Measurements from ENCODE around the gene SPATA24. TPM values are rescaled to one million over a fixed set of nuclear protein-coding genes. Genes with fewer than 3 reads are reported as not detected.

The SPATA24 gene
- 11.1 and 13.0 TPM in 2 replicates for total RNA-seq (2016; rRNA removed; fragmentation: Illumina TruSeq; extraction: Trizol)
- 6.2 and 6.8 TPM in 2 replicates for total RNA-seq (2016; cell fraction: cytosol; rRNA removed; fragmentation: Illumina TruSeq; extraction: Trizol; ENCODE audit: low read depth)
- 10.6 and 12.4 TPM in 2 replicates for total RNA-seq (2016; cell fraction: insoluble cytoplasmic fraction; rRNA removed; fragmentation: Illumina TruSeq; extraction: Trizol)
- total RNA-seq (2016; cell fraction: membrane; rRNA removed; fragmentation: Illumina TruSeq; extraction: Trizol), result 7.9 and 8.2 TPM in 2 replicates
- 8.6 and 10.2 TPM in 2 replicates for total RNA-seq (2016; cell fraction: nucleus; rRNA removed; fragmentation: Illumina TruSeq; extraction: Trizol)
- polyA plus RNA-seq (2011; rRNA removed), result 6.0 and 8.5 TPM in 2 replicates
- 5.7 and 6.1 TPM in 2 replicates for polyA plus RNA-seq (2011; cell fraction: cytosol; rRNA removed)
- 12.2 and 14.9 TPM in 2 replicates for polyA plus RNA-seq (2011; cell fraction: nucleus; rRNA removed)
- polyA plus RNA-seq (2012), result 14.6 and 18.0 TPM in 2 replicates
- polyA plus RNA-seq (2016; cell fraction: cytosol; fragmentation: Illumina TruSeq; extraction: Trizol; ENCODE audit: low read depth), result 6.8 and 7.1 TPM in 2 replicates
- polyA plus RNA-seq (2016; cell fraction: insoluble cytoplasmic fraction; fragmentation: Illumina TruSeq; extraction: Trizol; ENCODE audit: low read depth), result 12.2 and 14.9 TPM in 2 replicates
- 5.6 and 5.7 TPM in 2 replicates for polyA plus RNA-seq (2016; cell fraction: membrane; fragmentation: Illumina TruSeq; extraction: Trizol; ENCODE audit: low read depth)
- 7.6 and 11.7 TPM in 2 replicates for polyA plus RNA-seq (2016; cell fraction: nucleus; fragmentation: Illumina TruSeq; extraction: Trizol; ENCODE audit: insufficient read depth, low read depth)
- polyA minus RNA-seq (2011; rRNA and poly(A)+ RNA removed; ENCODE audit: low replicate concordance), result 3.8 and 5.0 TPM in 2 replicates
- 3.3 and 4.6 TPM in 2 replicates for polyA minus RNA-seq (2011; cell fraction: cytosol; rRNA and poly(A)+ RNA removed)
- 10.6 and 14.0 TPM in 2 replicates for polyA minus RNA-seq (2011; cell fraction: nucleus; rRNA and poly(A)+ RNA removed)
- Bru-seq, nascent RNA, result percentile 67 among the genes with signal in this experiment
- BruChase-seq, experiment 1, labeled RNA remaining after a 6-hour chase, result percentile 69 among the genes with signal in this experiment
- BruChase-seq, experiment 2, labeled RNA remaining after a 2-hour chase, result percentile 69 among the genes with signal in this experiment
- long read RNA-seq, experiment 1, partial matches to known transcripts, result 0 of 3 reads
- long read RNA-seq, experiment 1, other reads (novel, unspliced or antisense), result 0 of 3 reads
- long read RNA-seq, experiment 2, transcript SPATA24-202 (6 exons, 659 nt), result minor isoform, 5 of 12 reads
- long read RNA-seq, experiment 2, transcript SPATA24-203 (4 exons, 646 nt), result major isoform, 7 of 12 reads
- long read RNA-seq, experiment 2, partial matches to known transcripts, result 0 of 12 reads
- long read RNA-seq, experiment 2, other reads (novel, unspliced or antisense), result 0 of 12 reads

- BruUV-seq (replicated peaks), result no TSS peak
- peak within 1 kb of the TSS; percentile 99 for H3K4me2 ChIP-seq (ENCODE audit: low read depth, low read length)
- H3K27ac ChIP-seq (ENCODE audit: extremely low read length, insufficient read depth, low read length), result peak within 1 kb of the TSS; percentile 78
- H3K9me3 ChIP-seq (ENCODE audit: low read length), result no peaks in the 10 kb centered on the region
- peaks cover 2% of the 10 kb centered on the region for H3K79me2 ChIP-seq (ENCODE audit: insufficient read depth, low read length)
- under 1% methylated on average over 27 of the region's 41 CpGs for WGBS (ENCODE audit: low lambda C conversion rate)
- H3K4me3 ChIP-seq (replicated peaks in 1 of 3; ENCODE audit: insufficient read depth in 1 of 3, low read depth in 2 of 3, low read length in 3 of 3), result peak within 1 kb of the TSS; percentile 59 to 77 (median 60)
- H2AFZ ChIP-seq (ENCODE audit: low read length), result peak within 1 kb of the TSS; percentile 34
- peak; percentile 89 for DNase-seq (ENCODE audit: low spot score)
- ChIA-PET POLR2A (interaction anchor here (0.7 to 1.4 kb wide), 8 partner anchors 9 to 99 kb away, joined by 3 to 8 read pairs (median 4); partner anchors contain the start of genes DNAJC18, PROB1 and SLC23A1), CTCF (ENCODE audit: low intra/inter-chr PET ratio, low total read pairs) (no interaction called here)
- H3K27me3 ChIP-seq (ENCODE audit: control insufficient read depth in 1 of 2, insufficient read depth in 2 of 2, low read length in 2 of 2), result no peaks in the 10 kb centered on the region
- in situ Hi-C loops (cut with HindIII; ENCODE audit: extremely low pct_ligation_motif_present, low pct_unique_long_range_greater_than_20kb), result no loop called here
- no peaks in the 10 kb centered on the region; the same call in 1 of the 2 replicates for H4K20me1 ChIP-seq (ENCODE audit: insufficient read depth, low read length)
- no peaks in the 10 kb centered on the region; a peak in 2 of 5 replicates for H3K36me3 ChIP-seq (replicated peaks in 1 of 2; ENCODE audit: control insufficient read depth in 1 of 2, insufficient read depth in 2 of 2, low read length in 2 of 2)
- peak; percentile 94 for ATAC-seq
- peak within 1 kb of the TSS; percentile 76 for H3K9ac ChIP-seq (ENCODE audit: insufficient read depth, low read depth, low read length)
- peaks cover 52% of the 10 kb centered on the region for H3K4me1 ChIP-seq (ENCODE audit: insufficient read depth, low read length)
- intact Hi-C loops (cut with micrococcal nuclease; ENCODE audit: unreplicated experiment), result loop anchor here (2.0 kb wide), 1 partner anchor 19 kb away; no protein-coding TSS in a partner anchor
- peak; percentile 72 for FAIRE-seq
- 0 out of 2 replicates have a peak, but pooled peaks have one; percentile 40 for TF ChIP-seq TFDP2 (CRISPR knock-in tag; IDR thresholded peaks at IDR 0.05)
- TF ChIP-seq RAD51 (IDR thresholded peaks at IDR 0.05; ENCODE audit: borderline replicate concordance), result no peak
- peak; percentile 63 for TF ChIP-seq PHF20 (CRISPR knock-in tag; IDR thresholded peaks at IDR 0.05)
- TF ChIP-seq NFAT5 (CRISPR knock-in tag; IDR thresholded peaks at IDR 0.05), result no peak
- TF ChIP-seq MAX (IDR thresholded peaks at IDR 0.05), result peak; percentile 63; the same call in 1 of the 2 replicates
- TF ChIP-seq ZNF558 (CRISPR knock-in tag; IDR thresholded peaks at IDR 0.05; ENCODE audit: borderline replicate concordance), result no peak
- TF ChIP-seq JUND (CRISPR knock-in tag; IDR thresholded peaks at IDR 0.05), result 0 out of 2 replicates have a peak, but pooled peaks have one; percentile 35
- peak; percentile 83; the same call in 1 of the 2 replicates for TF ChIP-seq SIN3A (IDR thresholded peaks at IDR 0.05; ENCODE audit: borderline replicate concordance, low read depth, low read length)
- 0 out of 2 replicates have a peak, but pooled peaks have one; percentile 23 for TF ChIP-seq ARHGAP35 (CRISPR knock-in tag; IDR thresholded peaks at IDR 0.05; ENCODE audit: borderline replicate concordance)
- TF ChIP-seq ZNF136 (CRISPR knock-in tag; IDR thresholded peaks at IDR 0.05; ENCODE audit: low read depth), result peak; percentile 40; the same call in 1 of the 2 replicates
These were observed at the start of gene SPATA24 for GRCh38 chr5:139403787-139404483. Gene SPATA24 (minus strand): TSS chr5:139404089. CDS start chr5:139404060, 29 bp downstream.

Measured in HepG2 (cell line).